NCI-H510A treated with DMSO at 0.1 percent for 48 hours (cell line): ENCODE results near the gene STX3.
"Not testable (repeated sequence)": the region's sequence is repeated elsewhere in the genome, so short reads cannot be mapped to it uniquely, and the experiment has no call there.

Source experiments
- DNase-seq: peaks from one replicate; lab custom pipeline; 2025; lab: John Stamatoyannopoulos, UW

The STX3 gene

GRCh38 chr11:59791639-59792038 is 36.5 kb downstream of the STX3 start:
- no peak for DNase-seq

DNA sequence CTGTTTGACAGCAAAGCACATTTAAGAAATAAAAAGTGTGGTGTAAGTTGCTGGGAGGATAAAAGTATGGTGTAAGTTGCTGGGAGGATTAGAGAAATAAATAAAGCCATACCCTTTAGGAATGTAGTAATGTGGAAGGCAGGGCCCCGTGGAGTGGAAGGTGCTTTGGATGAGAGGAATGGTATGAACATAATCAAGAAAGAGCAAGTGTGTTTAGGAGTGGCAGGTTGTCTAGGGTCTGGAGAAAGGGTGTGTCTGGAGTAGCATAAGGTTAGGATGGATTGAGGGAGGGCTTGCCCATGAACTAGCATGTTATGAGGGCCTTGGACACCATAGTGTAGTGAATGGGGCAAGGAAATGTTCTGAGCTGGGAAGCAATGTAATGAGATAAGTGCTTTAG is 37.3 kb downstream of the STX3 start:
- no peak for DNase-seq

- DNase-seq: no peak
Observed at GRCh38 chr11:59794417-59794816, 39.2 kb downstream of the STX3 start.

- no peak for DNase-seq
Observed at GRCh38 chr11:59800390-59801025, 45.3 kb downstream of the STX3 start.

- DNase-seq: no peak
Observed at GRCh38 chr11:59801160-59801706, 46.1 kb downstream of the STX3 start.

GRCh38 chr11:59801981-59802638 is 46.9 kb downstream of the STX3 start:
- no peak for DNase-seq

- DNase-seq: peak; percentile 29
Observed at GRCh38 chr11:59802639-59803176, 47.5 kb downstream of the STX3 start.

- DNase-seq: no peak
Observed at GRCh38 chr11:59804061-59804460, 48.9 kb downstream of the STX3 start.

GRCh38 chr11:59807047-59807610 is 52.0 kb downstream of the STX3 start:
- DNase-seq: no peak

DNA sequence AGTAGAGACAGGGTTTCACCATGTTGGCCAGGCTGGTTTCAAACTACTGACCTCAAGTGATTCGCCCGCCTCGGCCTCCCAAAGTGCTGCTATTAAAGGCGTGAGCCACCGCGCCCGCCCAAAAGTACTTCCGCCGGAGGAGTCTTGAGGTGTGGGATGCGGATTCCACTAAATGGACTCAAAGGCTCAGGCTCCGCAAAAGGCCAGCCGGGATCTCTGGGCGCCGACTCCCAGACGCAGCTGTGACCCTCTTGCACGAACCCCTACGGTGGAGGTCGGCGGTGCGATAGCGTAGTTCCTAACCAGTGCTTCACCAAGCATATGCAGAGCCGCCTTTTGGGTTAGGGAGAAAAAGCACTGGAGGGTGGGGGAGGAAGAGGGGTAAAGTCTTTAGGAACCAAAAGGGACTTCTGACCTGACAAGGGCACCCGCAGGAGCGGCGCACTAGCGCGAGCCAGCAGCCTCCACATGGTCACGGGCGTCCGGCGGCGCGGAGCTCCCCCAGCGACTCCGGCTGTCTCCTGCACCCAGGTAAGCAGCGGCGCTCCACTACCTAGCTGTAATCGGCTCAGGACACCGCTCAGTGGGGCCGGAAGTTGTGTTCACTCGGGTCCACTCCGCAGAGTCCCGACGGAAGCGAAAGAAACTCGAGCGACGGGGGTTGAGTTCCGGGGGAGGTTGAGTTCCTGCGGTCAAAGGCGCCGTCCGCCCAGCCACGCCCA is 55.2 kb downstream of the STX3 start, which contains the start of gene MRPL16:
Gene MRPL16 (minus strand): TSS at position 590 of the 722 bp plus-strand sequence. CDS start 120 bp downstream, at position 470.
- DNase-seq: peak; percentile 90

- no peak for DNase-seq
Observed at GRCh38 chr11:59810911-59811259, 55.7 kb downstream of the STX3 start.

- DNase-seq: no peak
Observed at GRCh38 chr11:59812220-59812619, 57.0 kb downstream of the STX3 start.

DNA sequence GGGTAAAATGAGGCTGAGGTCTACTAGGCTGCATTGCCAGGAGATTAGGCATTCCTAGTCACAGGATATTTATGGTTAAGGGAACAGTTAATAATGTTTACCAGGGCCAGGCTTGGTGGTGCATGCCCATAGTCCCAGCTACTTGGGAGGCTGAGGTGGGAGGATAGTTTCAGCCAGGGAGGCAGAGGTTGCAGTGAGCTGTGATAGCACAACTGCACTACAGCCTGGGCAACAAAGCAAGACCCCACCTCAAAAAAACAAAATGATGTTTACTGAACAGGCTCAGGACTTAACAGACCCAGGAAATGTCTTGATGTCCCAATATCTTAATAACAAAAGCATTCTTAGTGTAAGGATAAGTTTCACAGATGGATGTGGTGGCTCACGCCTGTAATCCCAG is 58.2 kb downstream of the STX3 start:
- no peak for DNase-seq

- no peak for DNase-seq
Observed at GRCh38 chr11:59814021-59814420, 58.8 kb downstream of the STX3 start.

DNA sequence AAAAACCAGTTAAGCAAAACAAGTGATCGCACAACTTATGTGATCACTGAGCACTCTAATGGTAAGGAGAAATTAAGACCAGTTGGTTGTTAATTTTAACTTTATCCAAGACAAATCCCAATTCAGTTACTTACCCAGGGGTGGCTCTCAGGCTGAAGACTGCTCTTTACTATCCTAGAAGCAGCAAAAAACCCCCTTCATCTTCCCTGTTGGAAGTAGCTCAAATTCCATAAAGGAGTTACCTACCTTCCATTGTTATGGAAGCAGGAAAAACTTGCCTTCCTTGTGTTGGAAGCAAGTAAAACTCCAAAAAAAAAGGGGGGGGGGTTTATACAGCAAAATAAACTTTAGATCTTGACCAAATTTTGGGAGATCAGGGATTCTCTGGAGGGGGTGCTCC is 60.6 kb downstream of the STX3 start:
- no peak for DNase-seq

GRCh38 chr11:59816434-59816833 is 61.3 kb downstream of the STX3 start:
- not testable (repeated sequence) for DNase-seq

DNA sequence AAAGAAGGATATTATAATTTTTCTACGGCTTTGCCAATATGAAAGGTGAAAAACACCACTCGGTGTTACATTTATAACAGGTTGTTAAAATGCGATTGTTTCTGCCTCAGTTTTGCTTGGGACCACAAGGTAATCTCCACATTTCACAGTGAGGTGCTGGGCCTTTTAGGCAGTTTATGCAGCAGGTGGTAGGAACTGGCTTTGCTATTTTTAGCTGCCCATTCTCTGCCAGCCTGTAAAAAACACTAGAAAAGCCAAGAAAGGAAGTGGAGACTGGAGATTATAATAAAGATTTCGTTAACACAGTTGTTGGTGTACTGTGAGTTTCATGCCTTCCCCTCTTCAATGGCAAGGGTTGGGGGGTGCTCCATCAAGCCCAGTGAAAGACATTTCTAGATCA is 63.4 kb downstream of the STX3 start:
- DNase-seq: no peak

GRCh38 chr11:59822989-59823566 is 67.9 kb downstream of the STX3 start:
- peak; percentile 12 for DNase-seq

DNA sequence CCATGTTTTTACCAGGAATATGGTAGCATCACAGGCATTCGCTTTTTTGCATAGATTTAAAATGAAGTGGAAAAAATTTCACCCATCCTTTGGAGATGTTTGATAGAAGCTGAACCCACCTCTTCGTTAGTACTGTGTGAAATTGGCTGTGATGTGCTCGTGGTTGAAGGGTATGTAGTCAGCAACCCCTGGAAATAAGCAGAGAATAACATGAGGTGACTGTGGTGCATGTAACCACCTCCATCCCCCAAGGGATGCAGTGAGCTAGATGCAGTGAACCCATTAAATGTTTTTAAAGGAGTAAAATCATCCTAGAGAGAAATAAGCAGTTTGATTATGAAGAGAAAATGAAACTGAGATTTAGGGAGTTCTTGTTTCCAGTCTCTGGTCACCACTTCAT is 74.2 kb downstream of the STX3 start:
- DNase-seq: no peak

DNA sequence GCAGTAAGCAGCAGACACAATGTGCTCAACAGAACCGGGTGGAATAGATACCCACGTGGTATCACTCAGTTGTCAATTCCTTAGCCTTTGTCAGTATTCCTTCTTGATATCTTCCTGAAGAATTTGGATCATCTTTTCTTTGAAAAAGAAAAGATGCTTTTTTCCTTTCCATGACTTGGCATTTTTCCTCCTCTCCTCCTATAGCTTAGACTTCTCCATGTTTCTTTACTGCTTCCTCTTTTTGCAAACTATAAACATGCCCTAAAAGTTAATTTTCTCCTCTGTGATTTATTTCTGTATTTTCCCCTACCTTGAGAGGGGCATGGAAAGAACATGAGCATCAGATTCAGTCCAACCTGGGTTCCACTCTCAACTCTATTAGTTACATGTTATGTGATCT is 78.4 kb downstream of the STX3 start:
- no peak for DNase-seq

- no peak for DNase-seq
Observed at GRCh38 chr11:59839615-59840014, 84.4 kb downstream of the STX3 start.

DNA sequence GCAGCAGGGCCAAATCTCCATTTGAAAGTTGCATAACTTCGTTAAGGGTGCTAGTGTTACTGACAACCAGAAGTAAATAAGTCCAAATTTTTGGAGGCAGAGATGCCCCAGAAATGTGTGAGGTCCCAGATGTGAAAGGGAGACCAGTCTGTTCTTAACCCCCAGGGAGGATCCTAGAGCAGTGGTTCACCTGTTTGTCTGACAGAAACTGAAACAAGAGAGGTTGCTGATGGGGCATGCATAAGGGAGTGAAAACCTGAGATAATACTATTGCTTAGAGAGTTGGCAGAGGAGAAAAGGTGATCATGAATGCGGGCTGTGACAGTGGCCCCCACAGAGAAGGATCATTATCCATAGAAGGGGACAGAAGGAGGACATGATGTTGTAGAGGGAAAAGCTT is 86.3 kb downstream of the STX3 start:
- DNase-seq: no peak
